HG03135 (cell line): ENCODE data around the gene PTCH1.

ENCODE experiments used
- ATAC-seq: cut with Tn5 transposase; IDR thresholded peaks from one replicate; pipeline ENCODE4 v1.9.1; 2021; ENCODE audit warnings: mild to moderate bottlenecking, moderate library complexity; ENCODE audit not compliant: unreplicated experiment

Gene PTCH1

GRCh38 chr9:95499847-95500246 lies 16.9 kb downstream of the PTCH1 start:
- no peak for ATAC-seq

- ATAC-seq: no peak
These were observed 17.6 kb downstream of the PTCH1 start for GRCh38 chr9:95499046-95499676.

GRCh38 chr9:95498641-95499040 lies 18.1 kb downstream of the PTCH1 start:
- ATAC-seq: no peak

- ATAC-seq: no peak
These were observed 19.0 kb downstream of the PTCH1 start for GRCh38 chr9:95497772-95498171.

- no peak for ATAC-seq
These were observed 20.1 kb downstream of the PTCH1 start for GRCh38 chr9:95496687-95497086.

- ATAC-seq: no peak
These were observed 20.8 kb downstream of the PTCH1 start for GRCh38 chr9:95495961-95496360.

GRCh38 chr9:95495529-95495928 lies 21.2 kb downstream of the PTCH1 start:
- ATAC-seq: no peak

GRCh38 chr9:95494416-95495371 lies 22.1 kb downstream of the PTCH1 start:
- ATAC-seq: peak; percentile 91

- no peak for ATAC-seq
These were observed 22.8 kb downstream of the PTCH1 start for GRCh38 chr9:95494022-95494415.

GRCh38 chr9:95493402-95493801 lies 23.4 kb downstream of the PTCH1 start:
- no peak for ATAC-seq

GRCh38 chr9:95491543-95492320 lies 25.0 kb downstream of the PTCH1 start:
- ATAC-seq: no peak

- no peak for ATAC-seq
These were observed 27.8 kb downstream of the PTCH1 start for GRCh38 chr9:95488954-95489353.

- ATAC-seq: no peak
These were observed 30.5 kb downstream of the PTCH1 start for GRCh38 chr9:95486318-95486717.

GRCh38 chr9:95484225-95484624 lies 32.5 kb downstream of the PTCH1 start:
- ATAC-seq: no peak

GRCh38 chr9:95483431-95483830 lies 33.3 kb downstream of the PTCH1 start:
- no peak for ATAC-seq

- ATAC-seq: no peak
These were observed 34.1 kb downstream of the PTCH1 start for GRCh38 chr9:95482621-95483020.

- no peak for ATAC-seq
These were observed 35.8 kb downstream of the PTCH1 start for GRCh38 chr9:95481000-95481399.

GRCh38 chr9:95480346-95480745 lies 36.4 kb downstream of the PTCH1 start:
- ATAC-seq: no peak

- ATAC-seq: no peak
These were observed 37.4 kb downstream of the PTCH1 start for GRCh38 chr9:95479330-95479729.

GRCh38 chr9:95478335-95478734 lies 38.4 kb downstream of the PTCH1 start:
- no peak for ATAC-seq

GRCh38 chr9:95477885-95478284 lies 38.9 kb downstream of the PTCH1 start:
- no peak for ATAC-seq
